K562 (cell line): ENCODE results near the gene SERPINB5. TPM values are rescaled to one million over a fixed set of nuclear protein-coding genes. Genes with fewer than 3 reads are reported as not detected.

ENCODE experiments used
- ATAC-seq: fragments of 200-7000 bp; cut with Tn5 transposase; 3 replicates; pipeline ENCODE4 v1.9.1; 2020; ENCODE audit warnings: moderate library complexity
- BruUV-seq: library from RNA; stranded (reverse); fragments of 400-500 nt; replicated peaks from 2 replicates; lab custom pipeline; 2021; lab: Mats Ljungman, UMichigan
- CTCF ChIA-PET: fragments of 300-600 bp; formaldehyde crosslinking; extraction: SDS; loops from one replicate; lab custom pipeline; 2021; ENCODE audit warnings: low intra/inter-chr PET ratio; lab: Yijun Ruan, JAX
- POLR2A ChIA-PET: fragments of 300-600, 350-650 bp; sonication (Branson Sonifier 250); formaldehyde crosslinking; extraction: SDS; loops from one replicate; lab custom pipeline; 2021; ENCODE audit warnings: antibody characterized with exemption, inconsistent platforms; lab: Yijun Ruan, JAX
- DNase-seq, 4 experiments: peaks; one replicate each; pipeline versions ENCODE4 v3.0.0 to v3.0.0-alpha.2; 2011 to 2018; ENCODE audit warnings: low spot score in 3 of 4, mixed read lengths in 3 of 4; ENCODE audit errors: extremely low read depth in 1 of 4
- FAIRE-seq: peaks from 2 replicates; lab custom pipeline; 2011; peaks lifted over from hg19 to GRCh38; lab: Jason Lieb, UNC
- H2AFZ ChIP-seq: 2 replicates; pipeline ENCODE4 v1.6.0; 2011; ENCODE audit warnings: low read depth, low read length, control low read depth, inconsistent platforms
- H3K27ac ChIP-seq: fragments of 200-600 bp; 3 replicates; pipeline ENCODE4 v1.8.0; 2011; ENCODE audit warnings: low read depth, mild to moderate bottlenecking, control low read depth, inconsistent platforms, low read length, moderate library complexity, mixed read lengths; ENCODE audit errors: extremely low read depth
- H3K27me3 ChIP-seq, 2 experiments: fragments of 300-600 bp in 1 of 2; 2 replicates in 1 of 2; 3 replicates in 1 of 2; pipeline versions ENCODE4 v1.6.0 to v1.8.0; 2011; ENCODE audit warnings: inconsistent platforms in 2 of 2, low read length in 2 of 2, mild to moderate bottlenecking in 1 of 2, mixed read lengths in 1 of 2, moderate library complexity in 1 of 2; ENCODE audit not compliant: control insufficient read depth in 2 of 2, insufficient read depth in 2 of 2
- H3K36me3 ChIP-seq: fragments of 300-600 bp; 3 replicates; pipeline ENCODE4 v1.8.0; 2011; ENCODE audit warnings: mild to moderate bottlenecking, low read length, inconsistent platforms; ENCODE audit not compliant: control insufficient read depth, insufficient read depth
- H3K4me1 ChIP-seq, 2 experiments: fragments of 200-600 bp in 1 of 2; replicated peaks in 1 of 2; 2 replicates in 1 of 2; 3 replicates in 1 of 2; pipeline versions ENCODE4 v1.5.1 to v1.8.0; 2011; ENCODE audit warnings: inconsistent platforms in 2 of 2, low read length in 2 of 2, mild to moderate bottlenecking in 1 of 2, mixed read lengths in 1 of 2, moderate library complexity in 1 of 2; ENCODE audit not compliant: control insufficient read depth in 2 of 2, insufficient read depth in 2 of 2
- H3K4me2 ChIP-seq: 2 replicates; pipeline ENCODE4 v1.6.1; 2011; ENCODE audit warnings: low read length, control low read depth, inconsistent platforms, mixed read lengths; ENCODE audit not compliant: insufficient read depth
- H3K4me3 ChIP-seq: fragments of 200-600 bp; sonication (generic), shearing (Covaris generic); 2 replicates; pipeline ENCODE4 v1.5.1; 2016; ENCODE audit warnings: control low read depth, inconsistent platforms
- H3K79me2 ChIP-seq: fragments of 200-600 bp; 3 replicates; pipeline ENCODE4 v1.8.0; 2011; ENCODE audit warnings: low read length, inconsistent platforms; ENCODE audit not compliant: control insufficient read depth, insufficient read depth
- H3K9ac ChIP-seq, 2 experiments: 2 replicates each; pipeline versions ENCODE4 v1.6.0 to v1.6.1; 2011; ENCODE audit warnings: low read depth in 2 of 2, low read length in 2 of 2, control low read depth in 1 of 2, inconsistent platforms in 1 of 2, mild to moderate bottlenecking in 1 of 2, mixed read lengths in 1 of 2; ENCODE audit not compliant: insufficient read depth in 1 of 2
- H3K9me1 ChIP-seq: one replicate; pipeline ENCODE4 v1.6.0; 2011; ENCODE audit warnings: inconsistent platforms, mild to moderate bottlenecking, low read length, moderate library complexity; ENCODE audit not compliant: control insufficient read depth, insufficient read depth
- H3K9me3 ChIP-seq: replicated peaks from 2 replicates; pipeline ENCODE4 v1.5.1; 2011; ENCODE audit warnings: low read depth, low read length, inconsistent platforms; ENCODE audit not compliant: control insufficient read depth, insufficient read depth
- H4K20me1 ChIP-seq: replicated peaks from 2 replicates; pipeline ENCODE4 v1.6.1; 2011; ENCODE audit warnings: low read length, inconsistent platforms, mixed read lengths; ENCODE audit not compliant: control insufficient read depth, insufficient read depth
- BRD4 ChIP-seq: fragments of 200-600 bp; sonication (generic); IDR thresholded peaks from 2 replicates; pipeline ENCODE4 v1.6.1; 2017; ENCODE audit warnings: inconsistent platforms
- ELF4 ChIP-seq: fragments of 450-650 bp; formaldehyde crosslinking; IDR thresholded peaks from 2 replicates; pipeline ENCODE4 v1.4.0; 2022; ENCODE audit warnings: missing genetic modification characterization
- ETV1 ChIP-seq: fragments of 450-650 bp; conservative IDR thresholded peaks from 2 replicates; pipeline ENCODE4 v1.6.1; 2016; ENCODE audit warnings: missing genetic modification characterization, control low read depth, low read depth, missing compliant biosample characterization
- MCM5 ChIP-seq: fragments of 450-650 bp; IDR thresholded peaks from 2 replicates; pipeline ENCODE4 v1.6.1; 2016; ENCODE audit warnings: low read depth
- NONO ChIP-seq, 2 experiments: fragments of 200-400 bp in 1 of 2; fragments of 450-650 bp in 1 of 2; formaldehyde crosslinking in 1 of 2; IDR thresholded peaks; 2 replicates each; pipeline ENCODE4 v1.6.1; 2017; ENCODE audit warnings: low read depth in 2 of 2, mild to moderate bottlenecking in 2 of 2, moderate library complexity in 2 of 2, low read length in 1 of 2
- RUNX1 ChIP-seq: sonication (generic); IDR thresholded peaks from 2 replicates; pipeline ENCODE4 v1.6.1; 2016; ENCODE audit warnings: antibody characterized with exemption, low read depth
- SIRT6 ChIP-seq: IDR thresholded peaks from one replicate; pipeline ENCODE4 v1.6.1; 2012; ENCODE audit warnings: low read depth, mild to moderate bottlenecking, control low read depth, inconsistent platforms, low read length, moderate library complexity
- SMAD2 ChIP-seq: fragments of 150-350 bp; IDR thresholded peaks from 2 replicates; pipeline ENCODE4 v1.6.1; 2014; ENCODE audit warnings: low read depth, mild to moderate bottlenecking, low read length
- TFAP4 ChIP-seq: sonication (generic); formaldehyde crosslinking; IDR thresholded peaks from 2 replicates; pipeline ENCODE4 v1.8.0; 2022; ENCODE audit warnings: missing genetic modification reagents, mild to moderate bottlenecking, moderate library complexity, borderline replicate concordance
- XRCC3 ChIP-seq: fragments of 450-650 bp; IDR thresholded peaks from 2 replicates; pipeline ENCODE4 v1.6.1; 2017; ENCODE audit warnings: mild to moderate bottlenecking, moderate library complexity
- ZFP91 ChIP-seq: sonication (generic); formaldehyde crosslinking; IDR thresholded peaks from 2 replicates; pipeline ENCODE4 v1.8.0; 2022; ENCODE audit warnings: mild to moderate bottlenecking, missing genetic modification reagents
- ZNF124 ChIP-seq: sonication (generic); formaldehyde crosslinking; IDR thresholded peaks from 2 replicates; pipeline ENCODE4 v1.8.1; 2022; ENCODE audit warnings: missing genetic modification reagents
- ZNF324 ChIP-seq: fragments of 250-450 bp; sonication (Bioruptor Pico); IDR thresholded peaks from 2 replicates; pipeline ENCODE4 v1.4.0; 2020; ENCODE audit warnings: mild to moderate bottlenecking
- ZNF639 ChIP-seq, 2 experiments: fragments of 200-800 bp in 1 of 2; sonication (Bioruptor generic) in 1 of 2; sonication (generic) in 1 of 2; formaldehyde crosslinking in 1 of 2; IDR thresholded peaks in 1 of 2; conservative IDR thresholded peaks in 1 of 2; 2 replicates each; pipeline versions ENCODE4 v1.5.0 to v1.6.1; 2016 to 2020; ENCODE audit warnings: missing compliant biosample characterization in 1 of 2, missing genetic modification characterization in 1 of 2, missing genetic modification reagents in 1 of 2
- WGBS: fragments of 100-300 bp; shearing (Covaris generic); methylation state at CpG from one replicate; pipeline ENCODE4 v1.1.6; 2016; ENCODE audit warnings: low coverage, mixed read lengths; ENCODE audit not compliant: insufficient coverage; ENCODE audit errors: missing lambda C conversion rate; 5-methylcytosine and 5-hydroxymethylcytosine counted together
- in situ Hi-C: fragments of 300-500 bp; cut with MboI; formaldehyde crosslinking; loops from 4 replicates; pipeline ENCODE4 v1.15.0; 2018; ENCODE audit warnings: inconsistent platforms, mixed read lengths
- intact Hi-C: fragments of 100-400 bp; cut with micrococcal nuclease; formaldehyde crosslinking; loops from 2 replicates; pipeline ENCODE4 v1.14.2; 2022
- polyA plus RNA-seq, 8 experiments: library from polyadenylated mRNA; depleted of rRNA in 4 of 8; stranded (reverse) in 5 of 8; unstranded in 3 of 8; fragments of >200 nt; fragmentation: Nextera tagmentation in 2 of 8; fragmentation: Illumina TruSeq in 1 of 8; extraction: Ambion mirVana in 2 of 8; extraction: Trizol in 1 of 8; gene quantifications; 2 replicates each; pipeline versions ENCODE4 v1.2.1 to v1.2.3, GENCODE V29; 2011 to 2014; ENCODE audit warnings: inconsistent platforms in 1 of 8, missing spikeins in 1 of 8
- total RNA-seq, 7 experiments: library from RNA; depleted of rRNA in 6 of 7; stranded (reverse); fragments of >200 nt in 6 of 7; fragmentation: Illumina TruSeq in 2 of 7; extraction: Trizol in 2 of 7; gene quantifications; 2 replicates each; pipeline versions ENCODE4 v1.2.1 to v1.2.3, GENCODE V29; 2011 to 2021; ENCODE audit warnings: low replicate concordance in 1 of 7
- TF ChIP-seq, protein P1 (sequence below): fragments of 250-450 bp; sonication (Bioruptor Pico); IDR thresholded peaks from 2 replicates; pipeline ENCODE4 v1.4.0; 2020; ENCODE audit warnings: mild to moderate bottlenecking, moderate library complexity

The SERPINB5 gene
- total and polyA plus RNA-seq, 9 of the 15 experiments (the other 6 are each of a cell fraction or from before 2014, with no cell fraction given), result 0.05 to 1.4 (median 0.49) TPM; not detected in 1

DNA sequence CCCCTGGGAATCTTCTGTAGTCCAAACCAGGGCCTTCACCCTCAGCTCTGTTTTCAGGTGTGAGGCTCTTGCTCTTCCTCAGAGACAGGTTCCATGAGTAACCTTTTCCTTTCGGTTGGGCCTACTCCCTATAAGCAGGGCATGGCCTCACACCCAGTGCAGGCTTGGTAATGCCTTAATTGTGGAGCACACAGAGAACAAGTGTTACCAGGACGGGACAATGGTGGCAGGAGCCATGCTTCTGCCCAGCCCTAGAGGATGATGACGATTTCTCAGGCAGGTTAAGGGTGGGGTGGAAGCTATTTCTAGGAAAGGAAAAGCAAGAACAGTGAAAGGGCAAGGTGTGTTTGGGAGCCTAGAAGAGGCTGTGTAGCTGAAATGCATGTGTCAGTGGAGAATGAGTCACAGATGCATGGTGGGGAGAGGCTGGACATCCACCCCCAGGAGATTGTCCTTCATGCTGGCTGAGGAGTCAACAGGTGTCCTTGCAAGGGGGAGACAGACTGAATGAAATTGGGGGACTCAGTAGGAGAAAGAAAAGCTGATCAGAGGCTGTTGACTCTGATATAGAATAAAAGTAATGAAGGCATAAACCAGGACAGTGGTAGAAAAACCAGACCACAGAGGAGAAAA is 43.4 kb downstream of the SERPINB5 start:
- no peak for ATAC-seq
- in situ Hi-C loops, result loop anchor here (25.0 kb wide), 1 partner anchor 467 kb away; no protein-coding TSS in a partner anchor
- 0% methylated on average over 3 of the region's 3 CpGs for WGBS
- TF ChIP-seq XRCC3 (no peak), ZFP91 (CRISPR knock-in tag) (no peak), BRD4 (no peak), ELF4 (CRISPR knock-in tag) (no peak), SMAD2 (no peak), RUNX1 (no peak), SIRT6 (no peak), ZNF124 (CRISPR knock-in tag) (no peak), NONO (IDR thresholded peaks at IDR 0.05; ENCODE audit: low read depth in 2 of 2, low read length in 1 of 2) (no peak), MCM5 (no peak), ZNF639 (CRISPR knock-in tag; conservative IDR thresholded peaks at IDR 0.05 in 1 of 2, IDR thresholded peaks at IDR 0.05 in 1 of 2) (no peak), TFAP4 (no peak), ETV1 (tag) (no peak), ZNF324 (CRISPR knock-in tag) (no peak)
- TF ChIP-seq, protein P1, sequence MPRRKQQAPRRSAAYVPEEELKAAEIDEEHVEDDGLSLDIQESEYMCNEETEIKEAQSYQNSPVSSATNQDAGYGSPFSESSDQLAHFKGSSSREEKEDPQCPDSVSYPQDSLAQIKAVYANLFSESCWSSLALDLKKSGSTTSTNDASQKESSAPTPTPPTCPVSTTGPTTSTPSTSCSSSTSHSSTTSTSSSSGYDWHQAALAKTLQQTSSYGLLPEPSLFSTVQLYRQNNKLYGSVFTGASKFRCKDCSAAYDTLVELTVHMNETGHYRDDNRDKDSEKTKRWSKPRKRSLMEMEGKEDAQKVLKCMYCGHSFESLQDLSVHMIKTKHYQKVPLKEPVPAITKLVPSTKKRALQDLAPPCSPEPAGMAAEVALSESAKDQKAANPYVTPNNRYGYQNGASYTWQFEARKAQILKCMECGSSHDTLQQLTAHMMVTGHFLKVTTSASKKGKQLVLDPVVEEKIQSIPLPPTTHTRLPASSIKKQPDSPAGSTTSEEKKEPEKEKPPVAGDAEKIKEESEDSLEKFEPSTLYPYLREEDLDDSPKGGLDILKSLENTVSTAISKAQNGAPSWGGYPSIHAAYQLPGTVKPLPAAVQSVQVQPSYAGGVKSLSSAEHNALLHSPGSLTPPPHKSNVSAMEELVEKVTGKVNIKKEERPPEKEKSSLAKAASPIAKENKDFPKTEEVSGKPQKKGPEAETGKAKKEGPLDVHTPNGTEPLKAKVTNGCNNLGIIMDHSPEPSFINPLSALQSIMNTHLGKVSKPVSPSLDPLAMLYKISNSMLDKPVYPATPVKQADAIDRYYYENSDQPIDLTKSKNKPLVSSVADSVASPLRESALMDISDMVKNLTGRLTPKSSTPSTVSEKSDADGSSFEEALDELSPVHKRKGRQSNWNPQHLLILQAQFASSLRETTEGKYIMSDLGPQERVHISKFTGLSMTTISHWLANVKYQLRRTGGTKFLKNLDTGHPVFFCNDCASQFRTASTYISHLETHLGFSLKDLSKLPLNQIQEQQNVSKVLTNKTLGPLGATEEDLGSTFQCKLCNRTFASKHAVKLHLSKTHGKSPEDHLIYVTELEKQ, result no peak

More for the DNA sequence above, 43.4 kb downstream of the SERPINB5 start:
- Histone ChIP-seq H3K27me3 (no peaks in the 10 kb centered on the region), H3K27ac (no peak overlapping the region), H3K9ac (no peak overlapping the region), H3K36me3 (no peaks in the 10 kb centered on the region), H3K9me3 (no peaks in the 10 kb centered on the region), H3K4me1 (no peaks in the 10 kb centered on the region), H2AFZ (no peak overlapping the region), H4K20me1 (no peaks in the 10 kb centered on the region), H3K79me2 (no peaks in the 10 kb centered on the region), H3K4me3 (no peak overlapping the region), H3K9me1 (no peaks in the 10 kb centered on the region), H3K4me2 (no peak overlapping the region)
- POLR2A ChIA-PET, result no interaction called here
- CTCF ChIA-PET, result no interaction called here
- BruUV-seq, result no TSS peak
- no peak for DNase-seq
- intact Hi-C loops, result no loop called here
- no peak for FAIRE-seq
